ENCODE data around the gene TOP2B.
A peak's percentile ranks its signal among the peaks of the same experiment; 100 is the strongest.

The TOP2B gene

GRCh38 chr3:25610779-25611178 lies 53.9 kb downstream of the TOP2B start:
- no peak for DNase-seq (ENCODE audit: low read depth)
- no peak overlapping the region for H3K4me3 ChIP-seq (ENCODE audit: control insufficient read depth, low read depth, low read length)
- TF ChIP-seq, protein P1, sequence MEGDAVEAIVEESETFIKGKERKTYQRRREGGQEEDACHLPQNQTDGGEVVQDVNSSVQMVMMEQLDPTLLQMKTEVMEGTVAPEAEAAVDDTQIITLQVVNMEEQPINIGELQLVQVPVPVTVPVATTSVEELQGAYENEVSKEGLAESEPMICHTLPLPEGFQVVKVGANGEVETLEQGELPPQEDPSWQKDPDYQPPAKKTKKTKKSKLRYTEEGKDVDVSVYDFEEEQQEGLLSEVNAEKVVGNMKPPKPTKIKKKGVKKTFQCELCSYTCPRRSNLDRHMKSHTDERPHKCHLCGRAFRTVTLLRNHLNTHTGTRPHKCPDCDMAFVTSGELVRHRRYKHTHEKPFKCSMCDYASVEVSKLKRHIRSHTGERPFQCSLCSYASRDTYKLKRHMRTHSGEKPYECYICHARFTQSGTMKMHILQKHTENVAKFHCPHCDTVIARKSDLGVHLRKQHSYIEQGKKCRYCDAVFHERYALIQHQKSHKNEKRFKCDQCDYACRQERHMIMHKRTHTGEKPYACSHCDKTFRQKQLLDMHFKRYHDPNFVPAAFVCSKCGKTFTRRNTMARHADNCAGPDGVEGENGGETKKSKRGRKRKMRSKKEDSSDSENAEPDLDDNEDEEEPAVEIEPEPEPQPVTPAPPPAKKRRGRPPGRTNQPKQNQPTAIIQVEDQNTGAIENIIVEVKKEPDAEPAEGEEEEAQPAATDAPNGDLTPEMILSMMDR (IDR thresholded peaks at IDR 0.05; ENCODE audit: control insufficient read depth, insufficient read depth, low read depth, low read length, missing control alignments), result no peak

- TF ChIP-seq, protein P1 (IDR thresholded peaks at IDR 0.05; ENCODE audit: control insufficient read depth, insufficient read depth, low read depth, low read length, missing control alignments), result no peak
- no peak overlapping the region for H3K4me3 ChIP-seq (ENCODE audit: control insufficient read depth, low read depth, low read length)
- DNase-seq (ENCODE audit: low read depth), result no peak
Observed at GRCh38 chr3:25610167-25610566, 54.5 kb downstream of the TOP2B start.

DNA sequence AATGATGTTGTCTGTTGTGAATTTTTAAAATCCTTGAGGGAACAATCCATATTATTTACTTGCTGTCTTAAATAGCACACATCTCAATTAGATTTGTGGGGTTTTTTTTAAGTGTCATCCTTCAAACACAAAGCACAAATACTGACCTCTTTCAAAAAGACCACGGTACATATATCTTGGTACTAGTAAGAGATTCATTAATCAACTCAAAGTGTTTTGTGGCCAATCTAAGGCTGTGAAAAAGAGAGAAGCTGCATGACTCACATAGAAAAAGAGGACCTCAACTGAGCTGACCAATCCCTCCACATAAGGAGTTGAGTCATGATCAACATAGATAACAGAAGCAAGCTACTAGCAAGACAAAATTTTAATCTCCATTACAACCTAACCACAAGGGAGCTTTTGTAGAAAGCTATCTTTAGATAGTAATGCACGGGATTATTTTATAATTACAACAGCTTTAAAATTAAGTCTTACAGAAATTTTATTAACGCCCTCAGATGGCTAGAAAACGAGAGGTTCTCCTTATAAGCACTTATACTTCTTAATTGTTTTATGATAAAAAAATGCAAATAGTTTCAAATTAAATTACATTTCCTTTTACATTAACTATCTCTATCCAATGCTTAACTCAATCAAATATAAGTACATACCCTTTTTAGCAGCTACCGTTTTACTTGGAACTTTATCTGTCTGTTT lies 60.5 kb downstream of the TOP2B start:
- TF ChIP-seq, protein P1 (IDR thresholded peaks at IDR 0.05; ENCODE audit: control insufficient read depth, insufficient read depth, low read depth, low read length, missing control alignments), result no peak
- peak; percentile 67 for DNase-seq (ENCODE audit: low read depth)
- no peak overlapping the region for H3K4me3 ChIP-seq (ENCODE audit: control insufficient read depth, low read depth, low read length)

DNA sequence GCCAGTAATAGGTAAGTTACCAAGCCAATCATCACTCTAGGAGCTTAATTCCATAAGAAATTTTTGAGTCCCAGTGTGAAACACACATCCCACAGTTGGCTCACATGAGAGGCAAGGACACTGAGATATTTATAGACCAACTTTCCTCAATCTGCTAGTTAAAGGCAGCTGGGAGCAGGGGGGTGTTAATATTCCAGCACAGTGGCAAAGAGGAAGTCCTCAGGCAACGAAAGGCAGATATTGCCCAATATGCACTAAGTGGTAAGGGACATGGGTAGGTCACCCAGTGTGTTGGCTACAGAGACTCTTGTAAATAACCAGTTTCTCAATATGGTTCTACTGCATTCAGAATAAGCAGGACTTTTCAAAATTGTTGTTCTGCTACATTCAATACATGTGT lies 61.0 kb downstream of the TOP2B start:
- TF ChIP-seq, protein P1 (IDR thresholded peaks at IDR 0.05; ENCODE audit: control insufficient read depth, insufficient read depth, low read depth, low read length, missing control alignments), result no peak

DNA sequence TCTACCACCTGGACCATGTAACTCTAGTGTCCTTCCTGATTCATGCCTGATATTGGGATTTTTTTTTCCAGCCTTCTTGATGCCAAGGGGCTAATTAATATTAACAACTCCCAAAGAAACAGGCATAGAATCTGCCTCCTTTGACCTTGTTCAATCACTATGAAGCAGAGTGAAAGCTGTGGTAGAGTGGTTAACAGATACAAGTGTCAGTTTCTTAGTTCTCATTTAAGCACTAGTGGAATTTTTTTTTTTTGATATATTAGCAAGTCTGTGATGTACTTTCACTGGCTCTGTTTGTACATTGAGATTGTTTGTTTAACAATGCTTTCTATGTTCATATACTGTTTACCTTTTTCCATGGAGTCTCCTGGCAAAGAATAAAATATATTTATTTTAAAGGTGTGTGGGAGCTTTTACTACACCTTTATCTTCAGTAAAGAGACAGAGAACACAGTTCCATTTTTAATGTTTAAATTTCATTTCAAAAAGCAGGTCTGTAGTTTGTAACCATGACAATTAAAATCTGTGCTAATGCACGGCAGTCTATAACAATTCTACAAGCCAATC lies 67.1 kb downstream of the TOP2B start:
- TF ChIP-seq, protein P1 (IDR thresholded peaks at IDR 0.05; ENCODE audit: control insufficient read depth, insufficient read depth, low read depth, low read length, missing control alignments), result no peak
- DNase-seq (ENCODE audit: low read depth), result no peak
- H3K4me3 ChIP-seq (ENCODE audit: control insufficient read depth, low read depth, low read length), result no peak overlapping the region

More for the DNA sequence above, 61.0 kb downstream of the TOP2B start:
- no peak overlapping the region for H3K4me3 ChIP-seq (ENCODE audit: control insufficient read depth, low read depth, low read length)
- DNase-seq (ENCODE audit: low read depth), result no peak

GRCh38 chr3:25594007-25594502 lies 70.7 kb downstream of the TOP2B start:
- peak; percentile 81 for DNase-seq (ENCODE audit: low read depth)

More at GRCh38 chr3:25594007-25594502, 70.7 kb downstream of the TOP2B start:
- H3K4me3 ChIP-seq (ENCODE audit: control insufficient read depth, low read depth, low read length), result no peak overlapping the region
- TF ChIP-seq, protein P1 (IDR thresholded peaks at IDR 0.05; ENCODE audit: control insufficient read depth, insufficient read depth, low read depth, low read length, missing control alignments), result peak; percentile 66
